UCSD-AML1 (cell line): ENCODE results near the gene CNNM3.
"Not testable (repeated sequence)": the region's sequence is repeated elsewhere in the genome, so short reads cannot be mapped to it uniquely, and the experiment has no call there.

Experiments used
- DNase-seq: peaks from one replicate; lab custom pipeline; 2025; ENCODE audit not compliant: unreplicated experiment; lab: John Stamatoyannopoulos, UW

The CNNM3 gene

DNA sequence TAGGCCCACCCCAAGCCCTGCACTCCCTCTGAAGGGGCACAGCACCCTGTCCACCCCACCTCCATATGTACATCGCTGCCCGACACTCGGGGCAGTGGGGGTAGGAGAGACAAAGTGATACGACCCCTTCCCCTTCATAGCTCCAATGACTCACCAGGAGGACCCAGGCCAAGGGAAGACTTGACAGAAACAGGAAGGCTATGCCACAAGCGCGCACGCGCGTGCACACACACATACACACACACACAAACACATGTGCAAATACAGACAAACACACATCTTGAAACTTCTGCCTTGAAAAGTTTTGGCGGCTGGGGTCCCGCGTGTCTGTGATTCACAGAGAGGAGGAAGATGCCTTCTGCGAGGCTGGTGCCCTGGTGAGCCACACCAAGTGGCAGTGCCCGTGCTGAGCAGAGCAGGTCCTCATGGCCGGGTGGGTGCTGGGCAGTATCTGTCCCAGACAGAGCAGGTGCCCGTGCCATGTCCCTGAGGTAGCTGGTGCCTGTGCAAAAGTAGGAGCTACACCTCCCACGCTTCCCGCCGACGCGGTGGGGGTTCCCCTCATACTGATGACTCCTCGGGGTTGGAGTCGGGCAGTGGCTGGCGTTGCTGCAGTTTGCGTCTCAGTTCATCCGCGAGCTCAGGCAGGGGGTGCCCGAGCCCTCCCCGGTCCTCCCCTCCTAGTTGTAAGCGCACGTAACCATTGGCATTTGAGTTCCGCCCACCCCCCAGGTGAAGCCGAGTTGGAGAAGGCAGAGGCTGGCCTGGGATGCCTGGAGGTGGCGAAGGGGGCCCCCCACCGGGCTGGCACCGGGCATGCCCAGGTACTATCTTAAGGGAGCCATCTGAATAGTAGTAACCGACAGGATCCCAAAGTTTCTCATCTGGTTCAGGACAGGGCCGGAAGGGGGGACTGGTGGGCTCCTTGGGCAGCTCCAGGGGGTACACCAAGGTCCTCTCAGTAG lies 44.3 kb downstream of the CNNM3 start:
- DNase-seq, result peak; percentile 31

DNA sequence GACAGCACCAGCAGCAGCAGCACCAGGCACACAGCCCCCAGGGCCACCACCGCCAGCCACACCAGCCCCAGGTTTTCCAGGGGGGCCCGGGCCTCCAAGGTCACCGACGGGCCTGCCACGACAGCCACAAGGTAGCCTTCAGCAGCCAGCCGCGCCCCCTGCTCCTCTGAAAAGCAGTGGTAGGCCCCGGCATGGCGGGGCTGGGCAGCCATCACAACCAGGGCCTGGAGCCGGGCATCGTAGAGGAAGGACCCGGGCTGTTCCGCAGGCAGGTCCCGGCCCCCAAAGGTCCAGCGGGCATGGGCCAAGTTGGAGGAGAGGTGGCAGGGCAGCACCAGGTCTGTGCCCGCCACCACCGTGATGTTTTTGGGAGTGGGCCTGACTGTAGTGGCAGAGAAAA lies 45.0 kb downstream of the CNNM3 start:
- DNase-seq, result no peak

DNA sequence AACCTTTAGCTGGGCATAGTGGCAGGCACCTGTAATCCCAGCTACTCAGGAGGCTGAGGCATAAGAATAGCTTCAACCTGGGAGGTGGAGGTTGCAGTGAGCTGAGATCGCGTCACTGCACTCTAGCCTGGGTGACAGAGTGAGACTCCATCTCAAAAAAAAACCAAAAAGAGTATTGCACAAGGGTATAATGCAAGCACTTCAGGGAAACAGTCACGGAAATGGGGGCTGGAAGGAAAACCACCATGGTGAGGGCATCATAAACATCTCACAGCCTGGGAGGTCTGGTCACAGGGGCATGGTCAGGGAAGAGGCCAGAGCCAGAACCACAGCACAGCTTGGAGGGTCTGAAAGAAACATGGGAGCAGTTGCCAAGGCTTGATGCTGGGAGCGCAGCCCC lies 47.0 kb downstream of the CNNM3 start:
- not testable (repeated sequence) for DNase-seq

DNA sequence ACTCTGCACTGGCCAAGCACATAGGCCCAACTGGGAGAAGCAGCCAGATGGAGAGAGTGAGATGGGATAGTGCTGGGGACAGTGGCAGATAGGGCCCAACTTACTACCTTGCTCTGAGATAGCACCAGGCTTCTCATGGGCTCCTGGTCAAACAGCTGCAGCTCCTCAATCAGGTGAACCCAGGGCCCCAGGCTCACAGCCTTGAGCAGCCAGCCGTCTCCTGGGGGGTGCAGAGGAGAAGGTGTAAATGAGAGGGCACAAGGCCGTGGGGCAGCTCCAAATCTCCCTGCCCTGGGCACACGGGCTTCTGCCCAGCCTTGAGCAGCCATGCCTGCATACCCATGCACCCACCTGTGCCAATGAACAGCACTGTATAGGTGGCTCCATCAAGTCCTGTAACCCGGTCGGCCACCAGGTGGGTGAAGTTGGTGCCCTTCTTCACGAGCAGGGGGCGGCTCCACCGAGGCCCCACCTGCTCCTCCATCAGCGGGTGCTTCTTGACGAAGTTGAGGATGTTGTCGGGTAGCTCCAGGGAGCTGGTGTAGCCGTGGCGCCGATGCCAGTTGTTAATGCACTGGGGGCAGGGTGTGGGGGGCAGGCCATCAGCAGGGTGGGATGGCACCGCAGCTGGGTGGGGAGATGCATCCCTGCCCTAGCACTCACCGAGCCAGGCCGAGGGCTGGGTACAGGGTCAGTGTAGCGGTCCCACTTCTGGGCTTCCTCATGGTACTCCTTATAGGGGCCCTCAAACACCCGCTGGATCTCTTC lies 47.7 kb downstream of the CNNM3 start:
- no peak for DNase-seq

DNA sequence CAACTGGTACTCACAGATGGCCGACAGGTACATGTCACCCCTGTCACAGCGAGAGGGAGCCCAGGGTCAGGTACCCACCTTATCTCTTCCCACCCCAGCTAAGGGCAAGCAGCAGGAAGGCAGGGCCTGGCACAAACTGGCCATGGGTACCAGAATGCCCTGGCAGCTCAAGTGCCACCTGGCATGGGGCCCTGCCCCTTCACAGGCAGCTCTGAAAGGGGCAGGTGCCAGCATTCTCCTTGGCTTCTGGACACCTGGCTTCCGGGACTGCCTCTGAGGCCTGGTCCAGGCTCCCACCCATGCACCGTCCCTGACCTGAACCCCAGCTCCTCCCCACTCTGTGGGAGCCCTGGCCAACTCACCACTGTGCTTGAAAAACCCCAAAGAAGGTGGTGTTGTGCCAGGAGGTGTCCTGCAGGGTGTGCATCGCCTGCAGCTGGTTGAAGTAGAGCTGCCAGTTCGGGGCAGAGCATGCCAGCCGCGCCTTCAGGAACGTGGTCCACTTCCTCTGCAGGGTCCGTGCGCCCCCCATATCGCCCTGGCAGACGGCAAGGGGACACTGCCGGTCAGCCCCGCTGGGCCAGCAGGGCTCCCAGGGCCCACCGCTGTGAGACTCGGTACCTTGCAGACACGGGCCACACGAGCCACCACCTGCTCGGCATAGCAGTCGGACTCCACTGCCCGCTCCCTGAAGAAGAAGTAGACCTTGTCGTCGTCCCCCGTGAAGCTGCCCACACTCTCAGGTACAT lies 48.4 kb downstream of the CNNM3 start:
- DNase-seq, result no peak

DNA sequence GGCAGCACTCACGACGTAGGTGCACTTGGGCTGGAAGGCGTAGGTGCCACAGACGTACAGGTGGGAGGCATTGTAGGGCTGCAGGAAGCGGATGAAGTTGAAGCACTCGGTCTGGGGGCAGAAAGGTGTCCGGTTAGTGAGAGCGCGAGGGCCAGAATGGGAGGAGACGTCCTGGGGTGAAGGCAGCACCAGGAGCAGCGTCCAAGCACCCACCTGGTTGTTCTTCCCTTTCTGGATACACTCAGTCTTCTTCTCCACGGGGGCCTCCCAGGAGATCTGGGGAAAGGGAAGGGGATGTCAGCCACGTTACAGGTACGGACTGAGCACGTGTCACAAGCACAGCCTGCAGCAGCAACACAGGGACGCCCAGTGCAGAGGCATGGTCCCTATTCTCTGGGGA lies 49.6 kb downstream of the CNNM3 start:
- DNase-seq, result no peak

DNA sequence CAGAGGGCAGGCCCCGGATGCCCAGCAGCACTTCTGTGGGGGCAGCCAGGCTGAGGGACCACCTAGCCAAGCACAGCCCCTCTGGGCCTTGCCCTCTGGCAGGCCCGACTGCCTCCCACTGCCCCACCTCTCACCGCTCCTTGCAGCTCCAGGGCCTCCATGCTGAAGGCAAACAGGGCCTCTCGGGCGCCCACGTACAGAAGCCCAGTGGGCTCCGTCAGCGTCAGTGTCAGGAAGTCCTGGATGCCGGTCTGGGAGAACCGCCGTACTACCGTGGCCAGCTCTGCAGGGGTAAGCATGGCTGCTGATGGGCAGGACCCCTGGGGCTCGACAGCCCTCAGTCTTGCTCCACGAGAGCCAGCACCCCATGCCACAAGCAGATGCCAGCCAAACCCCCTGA lies 50.1 kb downstream of the CNNM3 start:
- DNase-seq, result no peak

DNA sequence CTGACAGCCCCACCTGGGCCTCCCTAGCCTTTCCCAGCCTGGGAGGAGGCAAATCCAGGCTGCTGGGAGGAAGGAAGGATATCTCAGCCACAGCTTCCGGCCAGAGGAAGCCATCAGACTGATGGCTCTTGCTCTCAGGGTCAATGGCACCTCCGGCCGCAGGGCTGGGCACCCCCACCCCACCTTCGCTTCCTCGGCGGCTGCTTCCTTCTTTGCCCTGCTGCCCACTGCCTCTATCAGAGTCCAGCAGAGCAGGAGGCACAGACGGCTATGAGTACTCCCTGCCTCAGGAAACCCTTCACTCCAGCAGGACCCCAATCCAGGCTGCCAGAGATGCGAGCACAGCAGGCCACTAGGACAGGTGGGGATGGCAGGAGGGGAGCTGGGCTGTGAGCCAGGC lies 50.5 kb downstream of the CNNM3 start:
- DNase-seq, result peak; percentile 76

DNA sequence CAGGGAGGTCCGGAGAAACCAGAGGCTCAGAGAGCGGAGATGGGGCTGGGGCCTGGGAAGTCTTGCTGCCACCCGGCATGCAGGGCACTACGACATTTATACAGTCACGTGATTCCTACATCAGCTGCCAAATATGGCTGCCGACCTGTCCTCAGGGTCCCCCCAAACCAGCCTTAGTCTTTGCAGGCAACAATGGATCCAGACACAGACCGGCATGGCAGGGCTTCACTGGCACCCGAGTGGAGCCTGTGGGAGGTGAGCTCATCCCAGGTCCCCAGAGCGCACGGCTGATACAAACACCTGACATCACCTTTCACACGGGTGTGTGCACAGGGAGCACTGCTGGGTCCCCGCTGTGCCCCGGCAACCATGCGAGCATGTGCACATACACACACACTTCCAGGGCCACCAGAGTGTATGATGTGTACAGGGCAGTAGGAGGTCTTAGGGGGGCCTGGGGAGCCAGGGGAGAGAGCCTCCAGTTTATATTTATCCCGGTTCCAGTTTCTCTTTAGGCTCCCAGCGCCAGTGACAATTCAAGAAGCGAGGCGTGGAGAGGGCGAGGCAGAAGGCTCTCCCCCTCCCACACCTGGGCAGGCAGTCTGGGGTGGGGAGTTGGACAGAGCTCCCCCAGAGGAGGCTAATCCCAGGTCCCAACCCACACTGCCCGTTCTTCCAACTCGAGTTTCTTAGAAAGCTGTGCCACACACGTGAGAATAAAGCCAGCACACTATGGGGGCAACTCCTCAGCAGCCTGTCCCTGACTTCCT lies 51.1 kb downstream of the CNNM3 start:
- no peak for DNase-seq

DNA sequence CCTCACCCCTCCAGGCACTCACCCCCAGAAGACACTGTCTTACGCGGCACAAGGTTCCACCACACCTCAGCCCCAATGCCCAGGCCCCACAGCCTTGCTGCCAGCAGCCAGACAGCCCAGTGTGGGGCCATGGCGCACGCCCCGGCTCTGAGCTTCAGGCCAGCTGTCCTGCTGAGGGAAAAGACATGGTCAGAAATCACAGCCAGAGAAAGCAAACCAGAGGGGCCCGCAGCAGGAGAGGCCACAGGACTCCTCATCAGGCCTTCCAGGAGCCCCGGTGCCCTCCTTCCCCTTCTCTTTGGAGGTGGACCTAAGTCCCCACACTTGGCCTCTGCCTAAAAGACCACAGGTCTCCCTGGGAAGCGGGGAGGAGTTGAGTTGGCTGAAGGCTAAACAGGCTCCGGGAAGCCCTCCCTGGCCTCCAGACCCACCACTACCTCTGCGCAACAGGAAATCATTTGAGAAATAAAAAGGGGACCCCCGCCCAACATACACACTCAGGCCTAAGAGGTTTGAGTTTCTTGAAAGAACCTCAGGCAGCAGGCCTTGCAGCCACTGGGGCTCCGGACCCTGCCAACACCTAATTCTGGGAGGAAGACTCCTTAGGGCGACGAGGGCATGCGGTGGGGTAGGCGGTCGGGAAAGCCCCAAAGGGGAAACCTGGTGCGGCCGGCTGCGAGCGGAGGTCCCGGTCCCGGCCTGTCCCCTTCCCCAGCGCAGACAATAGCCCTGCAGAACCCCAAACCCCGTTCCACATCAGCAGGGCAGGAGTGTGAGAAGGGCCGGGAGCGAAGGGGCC lies 51.9 kb downstream of the CNNM3 start:
- no peak for DNase-seq

DNA sequence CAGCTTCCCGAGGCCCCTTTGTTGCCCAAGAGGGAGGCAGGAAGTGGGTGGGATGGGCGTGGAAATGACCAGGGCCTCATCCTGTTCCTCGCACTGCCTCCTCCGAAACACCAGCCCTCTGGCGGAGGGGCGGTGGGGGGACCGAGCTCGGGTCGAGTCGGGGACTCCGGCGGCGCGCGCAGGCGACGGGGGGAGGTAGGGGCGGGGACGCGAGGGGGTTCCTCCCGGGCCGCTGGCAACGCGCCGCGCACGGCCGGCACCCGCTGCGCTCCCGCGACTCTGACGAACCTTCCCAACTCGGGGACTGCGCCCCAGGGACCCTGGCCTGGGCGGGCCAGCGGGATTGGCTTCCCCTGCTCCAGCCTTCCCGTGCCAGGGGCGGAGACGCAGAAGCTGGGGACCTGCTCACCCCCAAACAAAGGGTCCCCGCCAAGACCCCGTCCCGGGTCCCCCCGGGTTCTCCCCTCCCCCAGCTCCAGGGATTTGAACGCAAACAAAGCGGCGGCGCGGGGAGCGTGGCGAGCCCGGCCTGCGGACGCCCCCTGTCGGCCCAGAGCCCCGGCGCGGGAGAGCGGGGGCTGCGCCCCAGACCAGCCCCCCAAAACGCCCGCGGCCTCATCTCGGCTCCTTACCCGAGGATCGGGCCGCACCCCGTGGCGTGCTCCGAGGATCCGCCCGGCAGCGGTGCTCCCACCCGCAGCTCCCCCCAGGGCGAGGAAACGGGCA lies 52.6 kb downstream of the CNNM3 start:
- DNase-seq, result peak; percentile 71

DNA sequence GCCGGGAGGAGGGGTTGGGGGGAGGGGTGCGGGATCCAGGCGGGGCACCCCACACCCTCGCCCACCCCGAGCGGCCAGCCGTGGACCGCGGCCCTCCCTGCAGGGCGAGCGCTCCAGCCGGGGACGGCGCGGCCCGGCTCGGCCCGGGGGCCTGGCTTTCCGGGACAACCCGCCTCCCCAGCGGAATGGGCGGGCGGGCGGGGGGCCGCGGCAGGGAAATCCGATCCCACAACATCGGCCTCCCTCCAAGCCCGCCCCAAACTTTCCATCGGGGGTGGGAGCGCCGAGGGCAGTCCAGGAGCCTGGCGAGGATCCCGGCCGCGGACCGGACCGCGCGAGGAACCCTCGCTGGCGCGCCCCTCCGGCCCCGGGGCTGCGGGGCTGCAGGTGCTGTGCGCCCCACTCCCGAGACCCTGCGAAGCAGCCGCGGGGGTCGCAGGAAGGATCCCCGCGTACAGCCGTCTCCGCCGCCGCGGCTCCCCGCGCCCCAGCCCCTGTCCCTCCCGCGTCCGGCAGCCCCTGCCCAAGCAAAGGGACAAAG lies 53.3 kb downstream of the CNNM3 start:
- DNase-seq, result no peak

DNA sequence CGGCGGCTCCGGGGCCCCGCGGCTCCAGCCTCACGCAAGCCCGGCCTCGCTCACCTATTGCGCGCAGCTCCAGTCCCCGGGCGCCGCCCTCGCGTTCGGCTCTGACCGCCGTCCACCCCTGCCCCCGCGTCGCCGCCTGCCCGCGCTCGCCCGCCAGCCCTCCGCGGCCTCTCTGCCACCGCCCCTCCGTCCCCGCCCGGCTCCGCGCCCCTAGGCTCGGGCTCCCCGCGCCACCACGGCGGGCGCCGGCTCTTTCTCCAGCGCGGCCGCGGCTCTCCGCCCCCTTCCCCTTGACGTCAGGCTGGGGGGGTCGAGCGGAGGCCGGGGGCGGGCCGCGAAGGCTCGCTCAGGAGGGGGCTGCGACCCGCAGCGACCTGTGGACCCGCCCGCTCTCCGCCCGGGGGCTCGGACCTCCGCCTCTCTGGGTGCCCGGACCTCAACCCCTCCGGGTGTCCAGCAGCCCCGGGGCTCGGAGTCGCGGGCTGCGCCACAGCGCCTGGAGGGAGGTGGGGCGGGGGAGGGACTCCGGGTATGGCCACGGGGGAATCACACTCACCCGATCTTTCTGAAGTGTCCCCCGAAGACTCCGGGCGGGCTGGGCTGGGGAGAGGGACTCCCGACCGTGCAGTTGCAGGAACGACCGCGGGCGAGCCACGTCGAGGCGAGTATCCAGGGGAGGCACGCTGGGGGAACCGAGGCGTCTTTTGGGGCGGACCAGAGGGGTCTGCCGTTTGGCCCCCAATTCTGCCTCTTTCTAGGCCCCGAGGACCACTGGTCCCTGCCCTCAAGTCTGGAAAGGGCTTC lies 54.0 kb downstream of the CNNM3 start, which contains the start of gene SEMA4C:
Gene SEMA4C, minus strand, starts transcription at position 259 of the 804 bp plus-strand sequence. CDS start 2,194 bp downstream, outside the sequence.
- no peak for DNase-seq

DNA sequence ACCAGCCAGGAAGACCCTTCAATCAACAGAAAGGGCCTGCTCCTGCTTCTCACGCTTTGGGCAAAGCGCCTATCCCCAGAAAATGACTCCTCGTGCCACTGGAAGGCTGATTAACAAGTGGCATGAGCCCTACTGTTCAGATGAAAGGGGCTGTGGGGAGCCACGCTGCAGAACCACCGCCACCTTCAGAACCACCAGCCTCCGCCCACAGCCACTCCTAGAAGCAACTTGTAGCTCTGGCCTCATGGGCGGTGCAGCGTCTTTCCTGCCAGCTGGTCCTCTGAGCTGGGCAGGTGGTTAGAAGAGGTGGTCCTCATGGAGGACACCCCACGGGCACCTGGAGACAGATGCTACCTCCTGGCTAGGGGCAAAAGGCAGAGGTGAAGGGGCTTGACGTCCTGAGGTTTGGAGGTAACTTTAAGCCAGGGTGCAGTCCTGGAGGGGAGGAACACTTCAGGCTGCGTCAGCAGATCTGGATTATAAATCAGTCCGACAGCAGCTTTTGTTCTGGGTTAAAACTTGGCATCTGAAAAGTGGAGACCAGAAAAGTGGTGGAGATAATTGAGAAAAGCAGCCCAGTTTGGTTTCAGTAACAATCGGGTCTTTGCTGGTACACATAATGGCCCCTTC lies 54.7 kb downstream of the CNNM3 start:
- no peak for DNase-seq

DNA sequence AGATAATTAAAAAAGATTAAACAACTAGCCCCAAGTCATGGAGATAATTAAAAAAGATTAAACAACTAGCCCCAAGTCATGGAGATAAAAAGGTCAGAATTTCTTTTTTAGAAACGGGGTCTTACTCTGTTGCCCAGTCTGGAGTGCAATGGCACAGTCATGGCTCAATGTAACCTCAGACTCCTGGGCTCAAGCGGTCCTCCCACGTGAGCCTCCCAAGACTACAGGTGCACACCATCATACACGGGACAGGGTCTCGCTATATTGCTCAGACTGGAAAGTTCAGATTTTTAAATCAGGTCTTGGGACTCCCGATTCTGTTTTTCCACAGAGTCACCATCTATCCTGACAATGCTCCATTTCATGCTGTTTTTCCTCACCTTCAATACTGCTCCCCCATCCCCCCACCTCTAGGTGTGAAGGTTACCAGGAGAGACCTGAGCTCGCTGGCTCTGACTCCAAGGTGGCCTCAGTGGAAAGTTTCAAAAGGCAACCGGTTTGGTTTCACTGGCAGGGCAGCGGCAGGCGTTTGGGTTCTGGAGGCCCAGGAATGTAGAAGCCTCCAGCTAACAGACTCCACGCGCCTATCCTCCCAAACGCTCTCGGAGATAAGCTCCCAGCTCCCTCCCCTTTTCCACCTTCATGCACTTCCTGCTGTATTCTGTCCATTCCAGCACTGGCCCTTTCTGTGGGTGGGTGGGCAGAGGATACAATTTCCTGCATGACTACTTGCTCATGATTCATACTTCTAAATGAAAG lies 56.7 kb downstream of the CNNM3 start:
- DNase-seq, result no peak

DNA sequence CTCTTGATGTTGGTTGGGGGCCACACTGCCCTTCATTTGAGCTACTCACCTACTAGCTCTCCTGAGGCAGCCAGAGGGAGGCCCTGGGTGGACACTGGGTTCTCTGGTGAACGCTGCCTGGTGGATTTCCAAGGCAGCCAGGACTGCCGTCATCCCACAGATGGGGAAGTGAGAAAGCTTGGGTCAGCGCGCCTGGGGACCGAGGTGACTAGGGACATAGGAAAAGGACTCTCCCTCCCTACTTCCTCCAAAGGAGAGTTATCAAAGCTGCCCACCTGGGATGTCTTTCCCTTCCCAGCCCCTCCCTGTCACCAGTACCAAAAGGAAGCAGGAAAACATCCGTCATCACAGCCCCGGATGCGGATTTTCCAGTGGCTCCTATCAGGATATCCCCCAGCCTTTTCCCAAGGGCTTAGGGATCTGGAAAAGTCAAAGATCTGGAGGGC lies 57.6 kb downstream of the CNNM3 start:
- DNase-seq, result peak; percentile 32
